NCI-H1436 treated with DMSO at 0.1 percent for 48 hours (cell line): ENCODE measurements around the gene DDX4.
"Not testable (repeated sequence)": the region's sequence is repeated elsewhere in the genome, so short reads cannot be mapped to it uniquely, and the experiment has no call there.

Source experiments
- DNase-seq: peaks from one replicate; lab custom pipeline; 2025; lab: John Stamatoyannopoulos, UW

The DDX4 gene

GRCh38 chr5:55724281-55724680 lies 13.6 kb upstream of the DDX4 start:
- no peak for DNase-seq

- DNase-seq = no peak
Measured at GRCh38 chr5:55731848-55732247, 6.0 kb upstream of the DDX4 start.

- DNase-seq = no peak
Measured at GRCh38 chr5:55732585-55732984, 5.3 kb upstream of the DDX4 start.

- DNase-seq = no peak
Measured at GRCh38 chr5:55734658-55735057, 3.2 kb upstream of the DDX4 start.

- DNase-seq = no peak
Measured at GRCh38 chr5:55742778-55743177, 4.9 kb downstream of the DDX4 start.

GRCh38 chr5:55747778-55748318 lies 10.0 kb downstream of the DDX4 start:
- no peak for DNase-seq

GRCh38 chr5:55749387-55749786 lies 11.5 kb downstream of the DDX4 start:
- no peak for DNase-seq

GRCh38 chr5:55750063-55750462 lies 12.2 kb downstream of the DDX4 start:
- no peak for DNase-seq

- no peak for DNase-seq
Measured at GRCh38 chr5:55750499-55750898, 12.6 kb downstream of the DDX4 start.

- no peak for DNase-seq
Measured at GRCh38 chr5:55758231-55758630, 20.4 kb downstream of the DDX4 start.

GRCh38 chr5:55758714-55759113 lies 20.9 kb downstream of the DDX4 start:
- DNase-seq = no peak

GRCh38 chr5:55761721-55762120 lies 23.9 kb downstream of the DDX4 start:
- not testable (repeated sequence) for DNase-seq

GRCh38 chr5:55763746-55764420 lies 26.0 kb downstream of the DDX4 start:
- DNase-seq = no peak

- DNase-seq = no peak
Measured at GRCh38 chr5:55768279-55768678, 30.4 kb downstream of the DDX4 start.

- no peak for DNase-seq
Measured at GRCh38 chr5:55771175-55771655, 33.4 kb downstream of the DDX4 start.

- no peak for DNase-seq
Measured at GRCh38 chr5:55773057-55773456, 35.2 kb downstream of the DDX4 start.

GRCh38 chr5:55777332-55777731 lies 39.5 kb downstream of the DDX4 start:
- no peak for DNase-seq

GRCh38 chr5:55800924-55801323 lies 63.1 kb downstream of the DDX4 start:
- no peak for DNase-seq

- DNase-seq = not testable (repeated sequence)
Measured at GRCh38 chr5:55808814-55809213, 71.0 kb downstream of the DDX4 start.

GRCh38 chr5:55815939-55816338 lies 78.1 kb downstream of the DDX4 start:
- DNase-seq = not testable (repeated sequence)

GRCh38 chr5:55816342-55816741 lies 78.5 kb downstream of the DDX4 start:
- DNase-seq = no peak

GRCh38 chr5:55817030-55817429 lies 79.2 kb downstream of the DDX4 start:
- no peak for DNase-seq

GRCh38 chr5:55820488-55820887 lies 82.6 kb downstream of the DDX4 start:
- DNase-seq = no peak
